ENCODE data around the gene FES.
"Not testable (repeated sequence)": the region's sequence is repeated elsewhere in the genome, so short reads cannot be mapped to it uniquely, and the experiment has no call there.

The FES gene

GRCh38 chr15:90883976-90884718 lies at the start of gene FES:
Gene FES, plus strand, starts transcription at chr15:90884504. Its CDS starts 542 bp downstream, at chr15:90885046.
- DNase-seq (ENCODE audit: low spot score): no peak

DNA sequence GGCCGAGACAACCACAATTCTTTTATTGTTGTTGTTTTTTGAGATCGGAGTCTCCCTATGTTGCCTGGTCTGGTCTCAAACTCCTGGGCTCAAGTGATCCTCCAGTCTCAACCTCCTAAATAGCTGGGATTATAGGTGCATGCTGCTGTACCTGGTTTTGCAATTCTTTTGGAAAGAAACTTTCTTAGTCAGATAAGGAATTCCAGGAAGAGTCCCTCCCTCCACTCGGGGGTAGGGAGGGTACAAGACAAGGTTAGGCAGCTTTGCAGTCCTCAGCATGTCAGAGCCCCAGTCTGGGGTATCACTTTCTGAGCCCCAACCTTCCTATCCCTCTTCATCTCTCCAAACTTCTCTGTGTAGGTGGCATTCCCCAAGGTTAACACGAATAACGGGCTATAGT lies 49.7 kb upstream of the FES start:
- DNase-seq (ENCODE audit: low spot score): no peak

GRCh38 chr15:90836296-90836871 lies 47.9 kb upstream of the FES start:
- DNase-seq (ENCODE audit: low spot score): no peak

GRCh38 chr15:90837094-90837493 lies 47.2 kb upstream of the FES start:
- no peak for DNase-seq (ENCODE audit: low spot score)

DNA sequence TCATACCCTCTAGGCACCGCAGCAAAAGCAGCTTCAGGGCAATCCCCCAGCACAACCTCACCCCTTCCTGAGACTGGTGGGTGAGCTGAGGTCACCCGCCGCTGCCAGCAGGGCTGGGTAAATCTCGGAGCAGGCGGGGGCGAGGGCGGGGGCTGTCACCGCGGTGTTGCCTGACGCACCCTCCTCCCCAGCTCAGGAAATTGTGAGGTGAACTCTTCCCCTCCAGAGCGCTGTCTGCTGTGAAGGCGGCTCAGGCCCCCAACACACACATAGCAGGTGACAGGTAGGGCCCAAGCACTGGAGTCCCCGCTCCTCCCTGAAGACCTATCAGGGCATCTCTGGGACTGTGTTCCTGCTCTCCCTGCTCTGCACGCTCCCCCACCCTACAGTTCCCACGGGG lies 46.2 kb upstream of the FES start:
- peak; percentile 47 for DNase-seq (ENCODE audit: low spot score)

- DNase-seq (ENCODE audit: low spot score): no peak
These were observed 45.8 kb upstream of the FES start for GRCh38 chr15:90838544-90838943.

- peak; percentile 23 for DNase-seq (ENCODE audit: low spot score)
These were observed 44.9 kb upstream of the FES start for GRCh38 chr15:90839187-90840071.

GRCh38 chr15:90840157-90840855 lies 44.0 kb upstream of the FES start:
- DNase-seq (ENCODE audit: low spot score): no peak

DNA sequence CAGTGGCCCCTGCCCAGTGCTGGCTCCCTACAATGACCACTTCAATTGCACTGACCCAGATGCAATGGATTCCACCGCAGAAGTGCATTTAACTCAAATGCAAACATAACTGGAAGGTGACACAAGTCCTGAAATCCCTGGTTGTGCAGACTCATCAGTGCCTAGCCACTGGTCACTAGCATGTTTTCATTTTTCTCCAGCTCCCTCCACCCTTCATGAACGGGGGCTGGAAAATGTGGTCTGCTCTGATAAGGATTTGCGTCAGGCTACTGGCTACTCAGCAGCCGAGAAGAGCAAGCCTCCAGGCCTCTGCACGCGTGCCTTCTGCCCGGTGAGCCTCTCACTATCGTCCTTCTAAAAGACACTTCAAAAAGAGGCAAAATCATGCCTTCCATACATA lies 43.4 kb upstream of the FES start:
- DNase-seq (ENCODE audit: low spot score): no peak

GRCh38 chr15:90844696-90845095 lies 39.6 kb upstream of the FES start:
- DNase-seq (ENCODE audit: low spot score): no peak

GRCh38 chr15:90845201-90845949 lies 38.9 kb upstream of the FES start:
- no peak for DNase-seq (ENCODE audit: low spot score)

- not testable (repeated sequence) for DNase-seq (ENCODE audit: low spot score)
These were observed 34.9 kb upstream of the FES start for GRCh38 chr15:90849424-90849823.

GRCh38 chr15:90851114-90851513 lies 33.2 kb upstream of the FES start:
- no peak for DNase-seq (ENCODE audit: low spot score)

DNA sequence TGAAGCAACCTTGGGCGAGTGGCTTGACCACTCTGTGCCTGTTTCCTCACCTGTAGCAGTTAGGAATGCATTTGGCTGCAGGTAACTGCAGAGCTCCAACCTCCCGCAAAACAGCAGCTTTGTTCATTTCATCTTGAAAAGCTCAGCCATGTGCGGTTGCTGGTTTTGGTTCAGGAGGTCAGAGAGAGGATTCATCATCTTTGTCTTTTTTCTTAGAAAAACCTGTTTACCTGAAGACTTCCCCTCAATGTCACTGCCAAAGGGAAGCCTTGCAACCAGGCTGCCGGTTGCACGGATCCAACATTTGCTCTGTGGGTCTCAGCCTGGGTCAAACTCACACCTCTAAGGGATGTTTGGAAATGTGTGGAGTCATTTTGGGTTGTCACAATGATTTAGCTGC lies 32.4 kb upstream of the FES start:
- no peak for DNase-seq (ENCODE audit: low spot score)

GRCh38 chr15:90855139-90855538 lies 29.2 kb upstream of the FES start:
- DNase-seq (ENCODE audit: low spot score): no peak

- DNase-seq (ENCODE audit: low spot score): no peak
These were observed 27.0 kb upstream of the FES start for GRCh38 chr15:90857337-90857736.

DNA sequence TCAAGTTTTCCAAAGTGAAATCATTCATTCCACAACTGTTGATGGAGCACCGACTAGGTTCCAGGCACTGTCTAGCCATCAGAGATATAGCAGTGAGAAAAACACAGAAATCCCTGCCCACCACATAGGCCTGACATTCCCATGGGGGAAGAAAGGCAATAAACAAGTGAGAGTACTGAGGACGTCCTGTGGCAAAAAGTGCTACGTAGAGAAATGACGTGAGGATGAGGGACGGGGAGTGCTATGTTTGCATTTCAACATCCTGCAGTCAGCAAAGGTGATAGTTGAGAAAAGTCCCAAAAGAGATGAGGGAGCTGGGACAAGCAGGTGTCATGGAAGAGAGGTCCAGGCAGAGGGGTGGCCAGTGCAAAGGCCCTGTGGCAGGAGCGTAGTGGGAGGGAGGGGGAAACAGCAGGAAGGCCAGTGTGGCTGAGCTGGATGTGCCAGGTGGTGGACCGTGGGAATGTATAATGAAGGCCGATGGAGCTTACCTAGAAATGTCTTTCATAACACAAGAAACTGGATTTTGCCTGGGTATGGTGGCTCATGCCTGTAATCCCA lies 26.3 kb upstream of the FES start:
- DNase-seq (ENCODE audit: low spot score): no peak

DNA sequence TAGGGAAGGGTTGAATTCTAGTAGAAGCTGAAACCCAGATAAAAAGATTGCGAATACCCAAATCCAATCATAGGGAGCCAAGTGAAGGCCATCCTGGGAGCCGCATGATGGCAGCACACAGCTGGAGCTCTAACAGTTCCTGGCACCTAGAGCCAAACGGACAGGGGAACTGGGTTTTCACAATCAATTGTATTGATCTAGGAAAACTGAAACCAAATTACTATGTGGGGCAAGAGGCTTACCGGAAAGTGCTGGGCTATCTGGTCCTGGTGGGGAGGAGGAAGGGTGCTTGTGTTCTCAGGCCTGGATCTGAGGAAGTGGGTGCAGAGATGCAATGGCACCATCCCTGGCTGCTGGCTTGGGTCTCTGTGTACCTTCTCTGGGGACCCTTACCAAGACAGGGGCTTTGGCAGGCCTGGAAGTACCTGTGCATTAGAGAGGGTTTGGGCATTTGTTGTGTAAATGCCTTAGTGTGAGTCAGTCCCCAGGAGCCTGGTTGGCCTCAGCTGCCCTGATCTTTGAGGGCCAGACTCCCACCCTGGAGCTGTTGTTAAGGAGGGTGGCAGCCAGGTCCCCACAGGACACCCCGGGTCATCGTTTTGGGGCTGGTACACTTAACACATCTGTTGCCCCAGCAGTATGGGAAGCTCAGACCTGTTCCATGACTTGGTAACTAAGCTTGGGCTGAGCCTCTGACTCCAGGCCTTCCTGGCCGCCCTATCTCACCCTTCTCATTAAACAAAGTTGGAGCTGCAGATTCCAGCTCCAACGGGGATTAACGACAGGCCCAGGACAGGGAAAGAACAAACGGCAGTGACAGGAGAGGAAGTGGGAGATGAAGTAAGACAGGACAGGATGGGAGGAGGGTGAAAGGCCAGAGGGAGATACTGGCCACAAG lies 24.8 kb upstream of the FES start:
- DNase-seq (ENCODE audit: low spot score): no peak

GRCh38 chr15:90860450-90860849 lies 23.9 kb upstream of the FES start:
- no peak for DNase-seq (ENCODE audit: low spot score)
